ENCODE results near the gene NEK1.

- TF ChIP-seq POLR2A (IDR thresholded peaks at IDR 0.05; ENCODE audit: low read length) (no peak), GATA1 (IDR thresholded peaks at IDR 0.05; ENCODE audit: low read depth, low read length) (no peak)
These were observed 33.2 kb upstream of the NEK1 start for GRCh38 chr4:169645627-169646026.

Measured in erythroblast (primary cell).